ENCODE measurements around the gene AP5B1.
A peak's percentile ranks its signal among the peaks of the same experiment; 100 is the strongest.
"Not testable (repeated sequence)": the region's sequence is repeated elsewhere in the genome, so short reads cannot be mapped to it uniquely, and the experiment has no call there.

AP5B1 gene

GRCh38 chr11:65766535-65766934 lies 14.2 kb downstream of the AP5B1 start:
- Histone ChIP-seq H3K4me3 (ENCODE audit: severe bottlenecking) (no peak overlapping the region), H3K27me3 (ENCODE audit: insufficient read depth, poor library complexity, severe bottlenecking) (no peaks in the 10 kb centered on the region), H3K27ac (ENCODE audit: poor library complexity, severe bottlenecking) (no peak overlapping the region), H3K9me3 (ENCODE audit: severe bottlenecking) (no peaks in the 10 kb centered on the region), H3K4me1 (ENCODE audit: insufficient read depth, poor library complexity, severe bottlenecking) (no peaks in the 10 kb centered on the region), H3K36me3 (ENCODE audit: low read depth) (no peaks in the 10 kb centered on the region)
- 0 out of 3 replicates have a peak, but pooled peaks have one; percentile 23 for ATAC-seq (ENCODE audit: low read depth)
- DNase-seq (ENCODE audit: low spot score): no peak
- no peak for TF ChIP-seq CTCF (IDR thresholded peaks at IDR 0.05; ENCODE audit: poor library complexity, severe bottlenecking)

- no peak overlapping the region for H3K4me3 ChIP-seq (ENCODE audit: severe bottlenecking)
- H3K27ac ChIP-seq (ENCODE audit: poor library complexity, severe bottlenecking): no peak overlapping the region
- no peaks in the 10 kb centered on the region for H3K9me3 ChIP-seq (ENCODE audit: severe bottlenecking)
- H3K27me3 ChIP-seq (ENCODE audit: insufficient read depth, poor library complexity, severe bottlenecking): no peaks in the 10 kb centered on the region
- no peak for DNase-seq (ENCODE audit: low spot score)
- H3K36me3 ChIP-seq (ENCODE audit: low read depth): no peaks in the 10 kb centered on the region
- H3K4me1 ChIP-seq (ENCODE audit: insufficient read depth, poor library complexity, severe bottlenecking): no peaks in the 10 kb centered on the region
- TF ChIP-seq CTCF (IDR thresholded peaks at IDR 0.05; ENCODE audit: poor library complexity, severe bottlenecking): no peak
- ATAC-seq (ENCODE audit: low read depth): no peak
Measured at GRCh38 chr11:65764434-65764833, 16.3 kb downstream of the AP5B1 start.

- not testable (repeated sequence) for H3K27me3 ChIP-seq (ENCODE audit: insufficient read depth, poor library complexity, severe bottlenecking); H3K4me3 ChIP-seq (ENCODE audit: severe bottlenecking)
Measured at GRCh38 chr11:65762816-65763215, 18.0 kb downstream of the AP5B1 start.

GRCh38 chr11:65762169-65762568 lies 18.6 kb downstream of the AP5B1 start:
- H3K36me3 ChIP-seq (ENCODE audit: low read depth); H3K4me3 ChIP-seq (ENCODE audit: severe bottlenecking); H3K4me1 ChIP-seq (ENCODE audit: insufficient read depth, poor library complexity, severe bottlenecking); DNase-seq (ENCODE audit: low spot score); H3K9me3 ChIP-seq (ENCODE audit: severe bottlenecking); ATAC-seq (ENCODE audit: low read depth); H3K27me3 ChIP-seq (ENCODE audit: insufficient read depth, poor library complexity, severe bottlenecking); H3K27ac ChIP-seq (ENCODE audit: poor library complexity, severe bottlenecking): not testable (repeated sequence)

More at GRCh38 chr11:65762816-65763215, 18.0 kb downstream of the AP5B1 start:
- not testable (repeated sequence) for ATAC-seq (ENCODE audit: low read depth); H3K36me3 ChIP-seq (ENCODE audit: low read depth); H3K9me3 ChIP-seq (ENCODE audit: severe bottlenecking); H3K4me1 ChIP-seq (ENCODE audit: insufficient read depth, poor library complexity, severe bottlenecking); H3K27ac ChIP-seq (ENCODE audit: poor library complexity, severe bottlenecking); DNase-seq (ENCODE audit: low spot score)

GRCh38 chr11:65745049-65745448 lies 35.7 kb downstream of the AP5B1 start:
- H3K36me3 ChIP-seq (ENCODE audit: low read depth): no peaks in the 10 kb centered on the region
- no peaks in the 10 kb centered on the region for H3K9me3 ChIP-seq (ENCODE audit: severe bottlenecking)
- H3K27ac ChIP-seq (ENCODE audit: poor library complexity, severe bottlenecking): no peak overlapping the region
- DNase-seq (ENCODE audit: low spot score) (no peak), ATAC-seq (ENCODE audit: low read depth) (no peak)
- no peak for TF ChIP-seq CTCF (IDR thresholded peaks at IDR 0.05; ENCODE audit: poor library complexity, severe bottlenecking)
- no peak overlapping the region for H3K4me3 ChIP-seq (ENCODE audit: severe bottlenecking)
- peaks cover 9% of the 10 kb centered on the region for H3K27me3 ChIP-seq (ENCODE audit: insufficient read depth, poor library complexity, severe bottlenecking)
- no peaks in the 10 kb centered on the region for H3K4me1 ChIP-seq (ENCODE audit: insufficient read depth, poor library complexity, severe bottlenecking)

GRCh38 chr11:65744699-65745042 lies 36.1 kb downstream of the AP5B1 start:
- Histone ChIP-seq H3K36me3 (ENCODE audit: low read depth) (no peaks in the 10 kb centered on the region), H3K27ac (ENCODE audit: poor library complexity, severe bottlenecking) (no peak overlapping the region), H3K4me3 (ENCODE audit: severe bottlenecking) (no peak overlapping the region), H3K27me3 (ENCODE audit: insufficient read depth, poor library complexity, severe bottlenecking) (peaks cover 6% of the 10 kb centered on the region), H3K9me3 (ENCODE audit: severe bottlenecking) (no peaks in the 10 kb centered on the region), H3K4me1 (ENCODE audit: insufficient read depth, poor library complexity, severe bottlenecking) (no peaks in the 10 kb centered on the region)
- DNase-seq (ENCODE audit: low spot score) (no peak), ATAC-seq (ENCODE audit: low read depth) (no peak)
- peak; percentile 6 for TF ChIP-seq CTCF (IDR thresholded peaks at IDR 0.05; ENCODE audit: poor library complexity, severe bottlenecking)

All from RWPE2 (cell line).